ENCODE results near the gene FGD6.

The FGD6 gene

DNA sequence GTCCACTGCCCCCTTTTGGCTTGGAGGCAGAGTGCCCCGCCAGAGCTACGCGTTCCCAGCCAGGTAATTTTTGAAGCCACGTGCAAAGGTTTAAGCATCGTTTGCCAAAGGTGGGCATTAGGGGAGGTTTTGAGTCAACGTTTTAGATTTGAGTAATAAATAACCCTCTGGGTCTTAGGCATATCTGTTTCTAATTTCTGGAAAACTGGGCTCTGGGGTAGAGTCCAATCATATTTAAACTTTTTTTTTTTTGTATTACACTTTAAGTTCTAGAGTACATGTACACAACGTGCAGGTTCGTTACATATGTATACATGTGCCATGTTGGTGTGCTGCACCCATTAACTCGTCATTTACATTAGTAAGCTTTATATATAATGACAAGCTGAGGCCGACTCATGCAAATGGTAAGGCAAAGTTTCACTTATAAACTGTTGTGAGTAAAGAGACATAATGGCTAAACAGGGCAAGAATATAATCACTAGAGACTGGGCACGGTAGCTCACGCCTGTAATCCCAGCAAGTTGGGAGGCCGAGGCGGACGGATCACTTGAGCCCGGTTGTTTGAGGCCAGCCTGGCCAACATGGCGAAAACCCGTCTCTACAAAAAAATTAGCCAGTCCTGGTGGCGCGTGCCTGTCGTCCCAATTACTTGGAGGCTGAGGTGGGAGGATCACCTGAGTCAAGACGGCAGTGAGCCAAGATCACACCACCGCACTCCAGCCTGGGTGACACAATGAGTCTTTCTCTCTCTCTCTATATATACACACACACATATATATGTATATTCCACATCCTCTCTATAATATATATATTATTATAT lies 143.4 kb downstream of the FGD6 start:
- DNase-seq: no peak

DNA sequence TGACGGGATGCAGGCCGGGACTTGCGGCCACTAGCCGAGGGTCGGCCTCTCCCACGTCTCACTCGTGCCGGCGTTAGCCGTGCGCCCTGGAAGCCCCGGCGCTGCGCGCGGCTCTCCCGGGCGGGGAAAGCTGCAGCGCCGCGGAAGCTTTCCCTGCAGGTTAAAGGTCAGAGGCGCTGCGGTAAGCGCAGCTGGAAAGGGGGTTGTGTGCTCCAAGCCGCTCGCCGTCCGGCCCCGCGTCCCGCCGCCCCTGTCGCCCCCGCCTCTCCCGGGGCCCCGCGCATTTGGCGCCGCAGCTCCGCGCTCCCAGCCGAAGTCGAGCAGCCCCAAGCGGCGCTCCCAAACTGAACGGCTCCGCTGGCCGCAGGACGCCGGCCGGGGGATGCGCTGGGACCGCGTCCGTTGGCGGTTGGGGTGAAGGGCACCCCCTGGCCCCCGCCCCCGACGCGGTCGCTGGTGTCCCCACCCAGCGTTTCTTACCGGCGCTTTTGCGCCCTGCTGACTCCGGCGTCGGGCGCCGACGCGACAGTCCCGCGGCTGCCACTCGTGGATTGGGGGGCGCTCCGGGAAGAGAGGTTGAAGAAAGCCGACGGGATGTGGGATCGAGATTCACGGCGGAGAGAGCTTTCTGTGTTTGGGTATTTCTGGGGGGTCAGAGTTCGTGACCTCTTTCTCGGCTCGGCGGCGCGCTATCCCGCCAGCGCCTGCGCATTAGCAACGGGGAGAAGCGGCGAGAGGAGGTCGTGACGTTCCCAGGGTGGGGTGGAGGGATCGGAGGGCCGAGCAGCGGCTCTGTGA lies 144.2 kb downstream of the FGD6 start, which contains the start of gene NR2C1:
Gene NR2C1, minus strand, starts transcription at position 719 of the 798 bp plus-strand sequence. CDS start 6,234 bp downstream, outside the sequence.
- peak; percentile 95 for DNase-seq

DNA sequence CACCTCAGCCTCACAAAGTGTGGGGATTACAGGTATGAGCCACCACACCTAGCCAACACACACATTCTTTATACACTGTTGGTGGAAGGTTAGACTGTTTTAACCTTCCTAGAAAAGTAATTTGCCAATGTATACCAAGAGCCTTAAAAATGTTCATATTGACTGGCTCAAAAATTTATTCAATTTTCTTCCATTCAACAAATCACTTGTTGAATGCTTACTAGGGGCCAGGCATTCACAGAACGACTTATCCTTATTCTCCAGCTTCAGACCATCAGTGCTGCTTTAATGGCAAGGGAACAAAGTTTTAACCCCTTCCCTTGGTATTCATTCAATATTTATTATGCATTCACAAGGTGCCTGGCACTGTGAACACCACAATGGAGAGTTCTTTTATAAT lies 146.9 kb downstream of the FGD6 start:
- DNase-seq: no peak

DNA sequence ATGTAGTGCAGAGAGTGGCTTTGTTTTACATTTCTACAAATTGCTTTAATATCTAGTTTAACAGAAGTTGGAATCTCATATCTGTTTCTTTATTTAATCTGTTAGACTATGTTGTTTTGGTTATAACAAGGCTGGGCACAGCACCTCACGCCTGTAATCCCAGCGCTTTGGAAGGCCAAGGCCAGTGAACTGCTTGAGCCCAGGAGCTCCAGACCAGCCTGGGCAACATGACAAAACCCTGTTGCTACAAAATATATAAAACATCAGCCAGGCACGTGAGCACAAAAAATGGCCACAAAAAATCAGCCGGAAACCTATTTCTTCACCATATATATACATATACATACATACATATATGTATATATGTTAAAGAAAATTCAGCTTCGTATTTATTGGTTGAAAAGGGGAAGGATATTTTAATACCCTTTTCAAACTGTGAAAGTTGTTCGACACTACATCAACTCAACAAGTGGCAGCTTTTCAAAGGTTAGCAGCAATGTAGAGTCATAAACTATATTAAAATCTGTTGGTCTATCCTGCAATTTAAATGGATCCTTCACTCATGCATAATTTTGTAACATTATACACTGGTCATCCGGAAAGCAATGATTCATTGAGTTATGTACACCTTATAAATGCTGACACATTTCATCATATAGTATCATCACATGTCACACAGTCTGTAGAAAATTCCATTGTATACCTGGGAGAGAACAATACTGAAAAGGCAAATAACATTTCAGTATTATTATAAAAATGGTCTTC lies 151.0 kb downstream of the FGD6 start:
- no peak for DNase-seq

DNA sequence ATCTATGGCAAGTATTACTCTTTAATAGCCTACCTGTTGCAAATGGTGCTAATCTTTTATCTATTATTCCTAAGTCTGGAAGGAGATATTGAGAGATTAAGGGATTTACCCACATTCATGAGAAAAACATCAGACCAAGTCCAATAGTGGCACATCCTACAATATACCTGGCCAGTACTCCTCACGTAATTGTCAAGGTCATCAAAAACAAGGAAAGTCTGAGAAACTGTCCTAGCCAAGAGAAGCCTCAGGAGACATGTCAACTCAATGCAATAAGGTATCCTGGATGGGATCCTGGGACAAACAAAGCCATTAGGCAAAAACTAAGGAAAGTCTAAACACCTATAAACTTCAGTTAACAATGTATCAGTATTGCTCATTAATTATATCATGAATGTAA lies 156.3 kb downstream of the FGD6 start:
- DNase-seq: no peak

DNA sequence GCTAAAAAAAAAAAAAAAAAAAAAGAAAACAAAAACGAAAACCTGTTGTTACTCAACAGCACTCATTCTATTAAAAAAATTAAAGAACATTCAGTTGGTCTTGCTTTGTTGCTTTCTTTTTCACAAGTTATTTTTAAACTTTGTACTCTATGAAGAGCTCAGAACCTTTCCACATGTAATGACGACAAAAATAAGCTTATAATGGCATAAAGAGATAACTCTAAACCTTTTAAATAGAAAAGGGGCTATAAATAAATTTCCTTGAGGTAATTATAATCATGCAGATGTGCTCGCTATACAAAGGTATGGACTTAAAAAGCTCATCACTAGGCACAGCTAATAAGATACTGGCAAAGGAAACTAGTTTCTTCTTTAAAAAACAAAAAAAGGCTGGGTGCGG lies 157.3 kb downstream of the FGD6 start:
- no peak for DNase-seq

DNA sequence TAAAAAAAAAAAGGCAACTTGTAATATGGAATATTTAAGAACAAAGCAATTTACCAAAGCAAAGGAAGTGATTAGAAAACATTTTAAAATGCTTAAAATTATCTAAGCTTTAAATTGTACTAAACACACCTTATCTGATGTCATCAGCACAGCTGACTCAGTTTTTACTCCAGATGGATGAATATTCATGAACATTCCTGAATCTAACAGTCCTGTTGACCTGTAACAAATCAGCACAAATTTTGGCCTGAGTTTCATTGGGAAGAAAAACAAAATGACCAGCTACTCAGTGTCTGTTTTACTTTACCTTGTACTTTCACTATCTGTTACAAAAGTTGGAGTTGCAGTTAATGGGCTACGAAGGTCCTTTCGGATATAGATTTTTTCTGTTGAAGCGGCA lies 159.8 kb downstream of the FGD6 start:
- no peak for DNase-seq

DNA sequence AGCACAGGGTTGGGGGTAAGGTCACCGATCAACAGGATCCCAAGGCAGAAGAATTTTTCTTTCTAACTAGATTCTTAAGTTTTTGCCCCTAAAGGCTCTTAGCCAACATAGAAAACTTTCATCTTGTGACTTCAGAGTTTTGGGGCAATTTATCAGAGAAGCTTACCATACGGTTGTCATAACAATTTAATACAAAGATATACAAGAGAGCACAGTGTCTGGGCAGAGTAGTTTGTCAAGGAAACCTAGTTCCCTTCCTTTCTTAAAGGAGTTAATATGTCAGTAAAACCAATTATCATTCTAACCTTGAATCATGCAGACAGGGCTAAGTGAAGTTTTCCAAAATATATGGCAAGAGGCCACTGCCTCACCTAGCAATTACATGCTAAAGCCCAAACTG lies 162.2 kb downstream of the FGD6 start:
- DNase-seq: no peak

DNA sequence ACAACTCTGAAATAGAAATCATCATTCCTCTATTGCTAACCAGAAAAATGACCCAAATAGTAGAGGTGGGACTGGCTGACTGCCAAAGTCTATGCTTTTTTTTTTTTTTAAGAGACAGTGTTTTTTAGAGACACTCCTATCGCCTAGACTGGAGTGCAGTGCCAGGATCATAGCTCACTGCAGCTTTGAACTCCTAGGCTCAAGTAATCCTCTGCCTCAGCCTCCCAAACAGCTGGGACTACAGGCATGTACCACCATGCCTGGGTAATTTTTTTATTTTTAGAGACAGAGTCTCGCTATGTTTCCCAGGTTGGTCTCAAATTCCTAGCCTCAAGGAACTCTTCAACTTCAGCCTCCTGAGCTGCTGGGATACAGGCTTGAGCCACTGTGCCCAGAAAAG lies 163.1 kb downstream of the FGD6 start:
- no peak for DNase-seq

DNA sequence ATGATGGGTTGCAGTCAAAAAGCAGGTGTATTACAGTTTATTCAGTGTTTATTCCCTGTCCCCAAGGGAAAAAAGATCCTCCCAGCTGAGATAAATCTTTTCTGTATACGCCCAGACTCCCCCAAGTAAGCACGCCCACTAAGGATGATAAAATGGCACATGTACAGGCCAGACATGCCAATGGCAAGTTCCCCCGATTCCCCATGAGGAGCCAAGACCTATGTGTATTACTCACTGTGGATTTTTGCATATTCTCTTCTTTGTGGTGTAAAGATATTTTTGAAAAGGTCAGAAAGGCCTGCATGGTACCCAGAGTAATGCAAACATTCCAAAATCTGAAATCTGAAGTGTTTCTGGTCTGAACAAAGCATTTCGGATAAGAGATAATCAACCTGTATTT lies 166.0 kb downstream of the FGD6 start:
- DNase-seq: no peak

DNA sequence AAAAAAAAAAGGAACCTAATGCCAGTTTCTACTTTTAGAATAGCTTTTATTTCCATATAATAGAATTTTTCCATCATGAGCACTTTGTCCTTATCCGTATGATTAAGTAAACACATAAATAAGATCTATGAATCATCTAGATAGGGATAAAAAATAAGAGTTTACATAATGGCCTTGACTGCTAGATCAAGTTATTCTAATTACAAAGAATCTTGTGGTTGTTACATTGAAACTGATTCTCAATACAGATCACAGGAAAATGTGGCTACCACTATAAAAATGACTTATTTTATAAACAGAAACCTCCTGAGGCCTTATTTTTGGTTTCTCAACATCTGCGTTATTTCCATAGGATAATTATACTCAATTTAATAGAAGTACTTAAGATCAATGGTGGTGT lies 179.4 kb downstream of the FGD6 start:
- DNase-seq: no peak

DNA sequence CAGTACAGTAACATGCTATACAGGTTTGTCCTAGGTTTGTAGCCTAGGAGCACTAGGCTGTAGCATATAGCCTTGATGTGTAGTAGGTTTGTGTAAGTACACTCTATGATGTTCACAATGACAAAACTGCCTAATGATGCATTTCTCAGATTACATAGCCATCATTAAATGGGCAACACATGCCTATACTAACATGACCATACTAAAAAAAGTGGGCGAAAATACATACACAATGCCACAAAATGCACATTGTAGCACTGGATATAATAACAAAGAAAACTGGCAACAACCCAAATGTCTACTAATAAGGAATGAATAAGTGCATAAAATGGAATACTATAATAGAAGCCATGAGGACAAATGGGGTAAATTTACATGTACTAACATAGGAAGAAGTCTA lies 182.5 kb downstream of the FGD6 start:
- no peak for DNase-seq
